HS-5 (cell line): ENCODE results near the gene KCNMA1.

Experiments used
- DNase-seq: peaks from one replicate; pipeline ENCODE4 v3.0.0-alpha.2; 2012; ENCODE audit warnings: low read depth

The KCNMA1 gene

GRCh38 chr10:77111611-77112550 is 525.7 kb downstream of the KCNMA1 start:
- DNase-seq = peak; percentile 79

GRCh38 chr10:77110757-77111156 is 526.9 kb downstream of the KCNMA1 start:
- no peak for DNase-seq

GRCh38 chr10:77109351-77109994 is 528.1 kb downstream of the KCNMA1 start:
- DNase-seq = no peak

- no peak for DNase-seq
Measured at GRCh38 chr10:77106676-77107075, 530.9 kb downstream of the KCNMA1 start.

- DNase-seq = no peak
Measured at GRCh38 chr10:77105761-77106221, 531.8 kb downstream of the KCNMA1 start.

- DNase-seq = peak; percentile 45
Measured at GRCh38 chr10:77104459-77104980, 533.1 kb downstream of the KCNMA1 start.

GRCh38 chr10:77103213-77103612 is 534.4 kb downstream of the KCNMA1 start:
- DNase-seq = no peak

GRCh38 chr10:77101341-77101740 is 536.3 kb downstream of the KCNMA1 start:
- DNase-seq = no peak

GRCh38 chr10:77099136-77099535 is 538.5 kb downstream of the KCNMA1 start:
- no peak for DNase-seq

GRCh38 chr10:77097625-77098024 is 540.0 kb downstream of the KCNMA1 start:
- no peak for DNase-seq

- DNase-seq = no peak
Measured at GRCh38 chr10:77093126-77093525, 544.5 kb downstream of the KCNMA1 start.

- DNase-seq = no peak
Measured at GRCh38 chr10:77091597-77092165, 545.9 kb downstream of the KCNMA1 start.

- no peak for DNase-seq
Measured at GRCh38 chr10:77090381-77091356, 546.9 kb downstream of the KCNMA1 start.

GRCh38 chr10:77087366-77087765 is 550.2 kb downstream of the KCNMA1 start:
- peak; percentile 2 for DNase-seq

- no peak for DNase-seq
Measured at GRCh38 chr10:77086081-77086480, 551.5 kb downstream of the KCNMA1 start.

- no peak for DNase-seq
Measured at GRCh38 chr10:77085344-77085743, 552.3 kb downstream of the KCNMA1 start.

GRCh38 chr10:77084431-77085144 is 553.0 kb downstream of the KCNMA1 start:
- no peak for DNase-seq

- no peak for DNase-seq
Measured at GRCh38 chr10:77082601-77083252, 554.9 kb downstream of the KCNMA1 start.

- no peak for DNase-seq
Measured at GRCh38 chr10:77081481-77081891, 556.1 kb downstream of the KCNMA1 start.

GRCh38 chr10:77080361-77081027 is 557.1 kb downstream of the KCNMA1 start:
- DNase-seq = no peak
